Measurements from ENCODE around the gene DSCAML1. TPM values are rescaled to one million over a fixed set of nuclear protein-coding genes. Genes with fewer than 3 reads are reported as not detected.

DSCAML1 gene
- total and polyA plus RNA-seq, 8 donors = 0.08 to 2.9 (median 0.45) TPM

- no peak overlapping the region for H3K27ac ChIP-seq
- no peaks in the 10 kb centered on the region for H3K36me3 ChIP-seq
- H3K9me3 ChIP-seq = no peaks in the 10 kb centered on the region
- H3K27me3 ChIP-seq = peaks cover 0 to 6% (median 0%) of the 10 kb centered on the region in 3 donors
- H3K4me1 ChIP-seq = peaks cover 0 to 27% (median 2%) of the 10 kb centered on the region in 4 donors
- 68 to 83% (median 78%) methylated on average over 5 of the region's 5 CpGs for WGBS, 5 donors
- no peak for TF ChIP-seq CTCF (IDR thresholded peaks at IDR 0.05)
- TF ChIP-seq POLR2A (IDR thresholded peaks at IDR 0.05) = no peak
- TF ChIP-seq POLR2AphosphoS5 (IDR thresholded peaks at IDR 0.05) = no peak
- TF ChIP-seq EP300 (IDR thresholded peaks at IDR 0.05) = no peak
- no peak overlapping the region for H3K4me3 ChIP-seq
- intact Hi-C loops (cut with DNase I; ENCODE audit: low total_unique reads) = no loop called here
- no peak for DNase-seq
These were observed 72.9 kb downstream of the DSCAML1 start for GRCh38 chr11:117724104-117724503.

GRCh38 chr11:117723277-117724024, 73.6 kb downstream of the DSCAML1 start:
- Histone ChIP-seq H3K9me3 (no peaks in the 10 kb centered on the region), H3K4me1 (peaks cover 0 to 27% (median 2%) of the 10 kb centered on the region in 4 donors), H3K36me3 (no peaks in the 10 kb centered on the region), H3K27me3 (peaks cover 0 to 6% (median 0%) of the 10 kb centered on the region in 3 donors), H3K27ac (no peak overlapping the region), H3K4me3 (no peak overlapping the region)
- no peak for DNase-seq
- 49 to 55% (median 51%) methylated on average over 12 of the region's 12 CpGs for WGBS, 5 donors
- TF ChIP-seq EP300 (IDR thresholded peaks at IDR 0.05) = no peak
- no peak for TF ChIP-seq POLR2A (IDR thresholded peaks at IDR 0.05)
- TF ChIP-seq POLR2AphosphoS5 (IDR thresholded peaks at IDR 0.05) = no peak
- no peak for TF ChIP-seq CTCF (IDR thresholded peaks at IDR 0.05)
- intact Hi-C loops (cut with DNase I; ENCODE audit: low total_unique reads) = no loop called here

- TF ChIP-seq EP300 (IDR thresholded peaks at IDR 0.05) (no peak), POLR2AphosphoS5 (IDR thresholded peaks at IDR 0.05) (no peak), POLR2A (IDR thresholded peaks at IDR 0.05) (no peak), CTCF (IDR thresholded peaks at IDR 0.05) (no peak)
- Histone ChIP-seq H3K36me3 (no peaks in the 10 kb centered on the region), H3K27me3 (peaks cover 0 to 6% (median 0%) of the 10 kb centered on the region in 3 donors), H3K4me1 (peaks cover 0 to 27% (median 7%) of the 10 kb centered on the region in 4 donors), H3K9me3 (no peaks in the 10 kb centered on the region), H3K4me3 (no peak overlapping the region), H3K27ac (no peak overlapping the region)
- peak in 1 of 2 donors; percentile 87 for DNase-seq
- WGBS, 5 donors = 52 to 65% (median 64%) methylated on average over 2 of the region's 2 CpGs
- intact Hi-C loops (cut with DNase I; ENCODE audit: low total_unique reads) = no loop called here
These were observed 74.9 kb downstream of the DSCAML1 start for GRCh38 chr11:117722082-117722481.

GRCh38 chr11:117720061-117720511, 76.9 kb downstream of the DSCAML1 start:
- no peak overlapping the region for H3K27ac ChIP-seq
- H3K27me3 ChIP-seq = peaks cover 0 to 3% (median 0%) of the 10 kb centered on the region in 3 donors
- TF ChIP-seq POLR2AphosphoS5 (IDR thresholded peaks at IDR 0.05) = no peak
- TF ChIP-seq CTCF (IDR thresholded peaks at IDR 0.05) = no peak
- TF ChIP-seq EP300 (IDR thresholded peaks at IDR 0.05) = no peak
- TF ChIP-seq POLR2A (IDR thresholded peaks at IDR 0.05) = no peak
- peak in 1 of 2 donors; percentile 46 for DNase-seq
- H3K4me1 ChIP-seq = peaks cover 0 to 27% (median 7%) of the 10 kb centered on the region in 4 donors
- H3K9me3 ChIP-seq = no peaks in the 10 kb centered on the region
- intact Hi-C loops (cut with DNase I; ENCODE audit: low total_unique reads) = no loop called here
- H3K36me3 ChIP-seq = no peaks in the 10 kb centered on the region
- WGBS, 5 donors = 49 to 69% (median 64%) methylated on average over 10 to 11 of the region's 11 CpGs
- no peak overlapping the region for H3K4me3 ChIP-seq
